GM23338 (cell line): Measurements from ENCODE around the gene FOXA1.

Source experiments
- CREB1 ChIP-seq: fragments of 250-450 bp; sonication (Bioruptor Pico); IDR thresholded peaks from 2 replicates; pipeline ENCODE4 v1.5.0; 2020; ENCODE audit warnings: low read depth, mild to moderate bottlenecking, moderate library complexity
- EZH2 ChIP-seq: fragments of 200-600 bp; sonication (generic); IDR thresholded peaks from one replicate; pipeline ENCODE4 v1.8.0; 2017; ENCODE audit warnings: antibody characterized with exemption, mild to moderate bottlenecking, low read depth; ENCODE audit not compliant: unreplicated experiment
- EZH2phosphoT487 ChIP-seq: fragments of 200-600 bp; sonication (generic); IDR thresholded peaks from one replicate; pipeline ENCODE4 v1.8.1; 2018; ENCODE audit warnings: antibody characterized with exemption; ENCODE audit not compliant: unreplicated experiment
- JUNB ChIP-seq: IDR thresholded peaks from one replicate; pipeline ENCODE4 v1.6.1; 2016; ENCODE audit warnings: antibody characterized with exemption; ENCODE audit not compliant: unreplicated experiment
- POLR2AphosphoS5 ChIP-seq: IDR thresholded peaks from 2 replicates; pipeline ENCODE4 v1.6.1; 2016; ENCODE audit warnings: antibody characterized with exemption, low read depth
- TF ChIP-seq, protein P1 (sequence below), 2 experiments: fragments of 200-600 bp in 1 of 2; sonication (generic) in 1 of 2; conservative IDR thresholded peaks; 2 replicates each; pipeline versions ENCODE4 v1.5.1 to v1.6.1; 2016 to 2017; ENCODE audit warnings: antibody characterized with exemption in 2 of 2, low read depth in 2 of 2, mild to moderate bottlenecking in 2 of 2, moderate library complexity in 1 of 2
- TF ChIP-seq, protein P2 (sequence below): IDR thresholded peaks from one replicate; pipeline ENCODE4 v1.6.1; 2018; ENCODE audit warnings: antibody characterized with exemption; ENCODE audit not compliant: unreplicated experiment
- TF ChIP-seq, protein P3 (sequence below): IDR thresholded peaks from 2 replicates; pipeline ENCODE4 v1.6.1; 2016; ENCODE audit warnings: antibody characterized with exemption

DNA sequence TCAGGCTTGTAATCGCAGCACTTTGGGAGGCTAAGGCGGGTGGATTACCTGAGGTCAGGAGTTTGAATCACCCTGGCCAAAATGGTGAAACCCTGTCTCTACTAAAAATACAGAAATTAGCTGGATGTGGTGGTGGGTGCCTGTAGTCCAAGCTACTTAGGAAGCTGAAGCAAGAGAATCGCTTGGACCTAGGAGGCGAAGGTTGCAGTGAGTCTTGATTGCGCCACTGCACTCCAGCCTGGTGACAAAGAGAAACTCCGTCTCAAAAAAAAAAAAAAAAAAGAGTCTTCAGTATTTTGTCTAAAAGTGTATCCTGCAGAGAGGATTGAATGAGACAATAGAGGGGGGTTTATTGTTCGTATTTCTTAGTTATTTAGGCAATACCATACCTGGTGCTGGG, 25.3 kb downstream of the FOXA1 start:
- TF ChIP-seq, protein P1, sequence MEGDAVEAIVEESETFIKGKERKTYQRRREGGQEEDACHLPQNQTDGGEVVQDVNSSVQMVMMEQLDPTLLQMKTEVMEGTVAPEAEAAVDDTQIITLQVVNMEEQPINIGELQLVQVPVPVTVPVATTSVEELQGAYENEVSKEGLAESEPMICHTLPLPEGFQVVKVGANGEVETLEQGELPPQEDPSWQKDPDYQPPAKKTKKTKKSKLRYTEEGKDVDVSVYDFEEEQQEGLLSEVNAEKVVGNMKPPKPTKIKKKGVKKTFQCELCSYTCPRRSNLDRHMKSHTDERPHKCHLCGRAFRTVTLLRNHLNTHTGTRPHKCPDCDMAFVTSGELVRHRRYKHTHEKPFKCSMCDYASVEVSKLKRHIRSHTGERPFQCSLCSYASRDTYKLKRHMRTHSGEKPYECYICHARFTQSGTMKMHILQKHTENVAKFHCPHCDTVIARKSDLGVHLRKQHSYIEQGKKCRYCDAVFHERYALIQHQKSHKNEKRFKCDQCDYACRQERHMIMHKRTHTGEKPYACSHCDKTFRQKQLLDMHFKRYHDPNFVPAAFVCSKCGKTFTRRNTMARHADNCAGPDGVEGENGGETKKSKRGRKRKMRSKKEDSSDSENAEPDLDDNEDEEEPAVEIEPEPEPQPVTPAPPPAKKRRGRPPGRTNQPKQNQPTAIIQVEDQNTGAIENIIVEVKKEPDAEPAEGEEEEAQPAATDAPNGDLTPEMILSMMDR (conservative IDR thresholded peaks at IDR 0.05; ENCODE audit: low read depth in 2 of 2) = no peak
- TF ChIP-seq EZH2 = no peak
- TF ChIP-seq, protein P2, sequence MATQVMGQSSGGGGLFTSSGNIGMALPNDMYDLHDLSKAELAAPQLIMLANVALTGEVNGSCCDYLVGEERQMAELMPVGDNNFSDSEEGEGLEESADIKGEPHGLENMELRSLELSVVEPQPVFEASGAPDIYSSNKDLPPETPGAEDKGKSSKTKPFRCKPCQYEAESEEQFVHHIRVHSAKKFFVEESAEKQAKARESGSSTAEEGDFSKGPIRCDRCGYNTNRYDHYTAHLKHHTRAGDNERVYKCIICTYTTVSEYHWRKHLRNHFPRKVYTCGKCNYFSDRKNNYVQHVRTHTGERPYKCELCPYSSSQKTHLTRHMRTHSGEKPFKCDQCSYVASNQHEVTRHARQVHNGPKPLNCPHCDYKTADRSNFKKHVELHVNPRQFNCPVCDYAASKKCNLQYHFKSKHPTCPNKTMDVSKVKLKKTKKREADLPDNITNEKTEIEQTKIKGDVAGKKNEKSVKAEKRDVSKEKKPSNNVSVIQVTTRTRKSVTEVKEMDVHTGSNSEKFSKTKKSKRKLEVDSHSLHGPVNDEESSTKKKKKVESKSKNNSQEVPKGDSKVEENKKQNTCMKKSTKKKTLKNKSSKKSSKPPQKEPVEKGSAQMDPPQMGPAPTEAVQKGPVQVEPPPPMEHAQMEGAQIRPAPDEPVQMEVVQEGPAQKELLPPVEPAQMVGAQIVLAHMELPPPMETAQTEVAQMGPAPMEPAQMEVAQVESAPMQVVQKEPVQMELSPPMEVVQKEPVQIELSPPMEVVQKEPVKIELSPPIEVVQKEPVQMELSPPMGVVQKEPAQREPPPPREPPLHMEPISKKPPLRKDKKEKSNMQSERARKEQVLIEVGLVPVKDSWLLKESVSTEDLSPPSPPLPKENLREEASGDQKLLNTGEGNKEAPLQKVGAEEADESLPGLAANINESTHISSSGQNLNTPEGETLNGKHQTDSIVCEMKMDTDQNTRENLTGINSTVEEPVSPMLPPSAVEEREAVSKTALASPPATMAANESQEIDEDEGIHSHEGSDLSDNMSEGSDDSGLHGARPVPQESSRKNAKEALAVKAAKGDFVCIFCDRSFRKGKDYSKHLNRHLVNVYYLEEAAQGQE = no peak
- no peak for TF ChIP-seq POLR2AphosphoS5
- no peak for TF ChIP-seq JUNB
- TF ChIP-seq, protein P3, sequence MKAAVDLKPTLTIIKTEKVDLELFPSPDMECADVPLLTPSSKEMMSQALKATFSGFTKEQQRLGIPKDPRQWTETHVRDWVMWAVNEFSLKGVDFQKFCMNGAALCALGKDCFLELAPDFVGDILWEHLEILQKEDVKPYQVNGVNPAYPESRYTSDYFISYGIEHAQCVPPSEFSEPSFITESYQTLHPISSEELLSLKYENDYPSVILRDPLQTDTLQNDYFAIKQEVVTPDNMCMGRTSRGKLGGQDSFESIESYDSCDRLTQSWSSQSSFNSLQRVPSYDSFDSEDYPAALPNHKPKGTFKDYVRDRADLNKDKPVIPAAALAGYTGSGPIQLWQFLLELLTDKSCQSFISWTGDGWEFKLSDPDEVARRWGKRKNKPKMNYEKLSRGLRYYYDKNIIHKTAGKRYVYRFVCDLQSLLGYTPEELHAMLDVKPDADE = no peak
- TF ChIP-seq EZH2phosphoT487 = no peak
- TF ChIP-seq CREB1 (CRISPR knock-in tag) = no peak
